ENCODE measurements around the gene YIPF2.
"Not testable (repeated sequence)": the region's sequence is repeated elsewhere in the genome, so short reads cannot be mapped to it uniquely, and the experiment has no call there.

Gene YIPF2

DNA sequence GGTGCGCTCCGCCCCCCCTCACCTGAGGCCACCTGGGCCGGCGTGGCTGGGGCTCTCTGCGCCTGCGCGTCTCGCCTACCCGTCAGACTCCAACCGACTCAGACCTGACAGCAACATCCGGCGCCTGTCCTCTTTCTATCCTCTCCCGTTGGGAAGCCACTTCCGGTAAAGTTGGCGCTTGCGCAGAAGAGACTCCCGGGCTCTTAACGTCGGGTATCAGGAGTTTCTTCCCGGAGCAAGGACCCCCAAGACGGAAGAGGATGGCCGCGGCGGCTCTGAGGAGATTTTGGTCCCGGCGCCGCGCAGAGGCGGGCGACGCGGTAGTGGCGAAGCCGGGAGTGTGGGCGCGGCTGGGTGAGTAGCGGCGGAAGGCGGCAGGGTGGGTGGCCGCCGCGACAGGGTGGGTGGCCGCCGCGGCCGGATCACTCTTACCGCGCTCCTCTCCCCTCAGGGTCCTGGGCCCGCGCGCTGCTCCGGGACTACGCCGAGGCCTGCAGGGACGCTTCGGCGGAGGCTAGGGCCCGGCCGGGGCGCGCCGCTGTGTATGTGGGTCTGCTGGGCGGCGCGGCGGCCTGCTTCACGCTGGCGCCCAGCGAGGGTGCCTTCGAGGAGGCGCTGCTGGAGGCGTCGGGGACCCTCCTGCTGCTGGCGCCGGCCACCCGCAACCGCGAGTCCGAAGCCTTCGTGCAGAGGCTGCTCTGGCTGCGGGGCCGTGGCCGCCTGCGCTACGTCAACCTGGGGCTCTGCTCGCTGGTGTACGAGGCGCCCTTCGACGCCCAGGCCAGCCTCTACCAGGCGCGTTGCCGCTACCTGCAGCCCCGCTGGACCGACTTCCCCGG, at the start of gene YIPF2, which contains the start of gene TIMM29:
Gene YIPF2 (minus strand): TSS at position 77 of the 839 bp plus-strand sequence. CDS start 229 bp downstream, outside the sequence.
Gene TIMM29 (plus strand): TSS at position 249 of the 839 bp plus-strand sequence. CDS start 12 bp downstream, at position 261.
- DNase-seq = peak; percentile 99

- no peak for DNase-seq
These were observed 49.3 kb upstream of the YIPF2 start for GRCh38 chr19:10977742-10978092.

GRCh38 chr19:10976131-10976892, 47.9 kb upstream of the YIPF2 start:
- DNase-seq = no peak

DNA sequence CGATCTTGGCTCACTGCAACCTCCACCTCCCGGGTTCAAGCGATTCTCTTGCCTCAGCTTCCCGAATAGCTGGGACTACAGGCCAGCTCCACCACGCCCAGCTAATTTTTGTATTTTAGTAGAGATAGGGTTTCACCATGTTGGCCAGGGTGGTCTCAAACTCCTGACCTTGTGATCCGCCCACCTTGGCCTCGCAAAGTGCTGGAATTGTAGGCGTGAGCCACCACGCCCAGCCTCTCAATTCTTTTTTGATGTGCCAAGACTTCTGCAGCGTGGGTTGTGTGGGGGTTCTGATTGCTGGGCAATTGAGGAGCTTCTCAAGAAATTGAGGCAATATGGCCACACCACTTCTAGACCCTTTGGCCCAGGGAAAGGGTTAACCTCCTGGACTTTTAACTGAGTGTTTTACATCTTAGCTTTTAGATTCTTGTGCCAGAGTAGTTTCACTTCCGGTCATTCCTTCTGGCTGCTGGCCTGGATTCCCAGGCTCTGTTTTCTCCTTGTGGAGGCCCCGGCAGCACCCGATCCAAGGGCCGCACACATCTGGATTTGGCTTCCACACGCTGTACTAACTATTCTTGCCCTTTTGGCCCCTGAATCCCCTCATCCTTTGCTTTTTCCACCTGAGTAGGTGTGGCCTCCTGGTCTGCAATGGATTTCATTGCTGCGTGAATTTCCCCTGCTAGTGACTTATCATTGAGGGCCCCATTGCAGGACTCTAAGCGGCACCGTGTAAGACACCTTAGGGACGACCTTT, 47.1 kb upstream of the YIPF2 start:
- DNase-seq = no peak

DNA sequence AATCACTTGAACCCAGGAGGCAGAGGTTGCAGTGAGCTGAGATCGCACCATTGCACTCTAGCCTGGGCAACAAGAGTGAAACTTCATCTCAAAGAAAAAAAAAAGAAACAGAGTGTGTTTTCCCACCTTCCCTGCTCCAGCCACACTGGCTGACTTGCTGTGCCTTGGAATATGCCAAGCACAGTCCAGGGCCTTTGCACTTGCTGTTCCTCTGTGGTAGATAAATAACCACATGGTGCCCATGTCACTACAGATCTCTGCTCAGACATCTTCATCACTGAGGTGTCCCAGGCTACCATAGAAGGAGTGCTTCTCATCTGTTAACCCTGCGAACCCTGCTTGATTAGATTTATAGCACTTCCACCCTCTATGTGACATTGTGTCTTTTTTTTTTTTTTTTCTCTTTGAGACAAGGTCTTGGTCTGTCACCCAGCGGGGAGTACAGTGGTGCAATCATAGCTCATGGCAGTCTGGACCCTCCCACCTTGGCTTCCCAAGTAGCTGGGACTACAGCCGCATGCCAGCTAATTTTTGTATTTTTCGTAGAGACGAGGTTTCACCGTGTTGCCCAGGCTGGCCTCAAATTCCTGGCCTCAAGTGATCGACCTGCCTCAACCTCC, 42.8 kb upstream of the YIPF2 start:
- DNase-seq = no peak

GRCh38 chr19:10968527-10969135, 40.2 kb upstream of the YIPF2 start:
- DNase-seq = no peak

- no peak for DNase-seq
These were observed 38.4 kb upstream of the YIPF2 start for GRCh38 chr19:10966809-10967208.

DNA sequence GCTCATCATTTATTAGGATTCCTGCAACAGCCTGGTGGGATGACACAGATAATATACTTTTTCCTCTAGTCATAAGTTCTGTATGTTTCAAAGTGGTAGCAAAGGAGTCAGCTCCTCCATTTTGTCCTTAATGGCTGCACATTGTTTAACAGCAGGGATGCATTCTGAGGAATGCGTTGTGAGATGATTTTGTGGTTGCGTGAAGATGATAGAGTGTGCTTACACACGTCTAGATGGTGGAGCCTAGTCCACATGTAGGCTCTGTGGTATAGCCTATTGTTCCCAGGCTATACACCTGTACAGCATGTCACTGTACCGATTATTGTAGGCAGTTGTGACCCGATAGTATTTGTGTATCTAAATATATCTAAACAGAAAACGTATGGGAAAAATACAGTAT, 37.0 kb upstream of the YIPF2 start:
- no peak for DNase-seq

DNA sequence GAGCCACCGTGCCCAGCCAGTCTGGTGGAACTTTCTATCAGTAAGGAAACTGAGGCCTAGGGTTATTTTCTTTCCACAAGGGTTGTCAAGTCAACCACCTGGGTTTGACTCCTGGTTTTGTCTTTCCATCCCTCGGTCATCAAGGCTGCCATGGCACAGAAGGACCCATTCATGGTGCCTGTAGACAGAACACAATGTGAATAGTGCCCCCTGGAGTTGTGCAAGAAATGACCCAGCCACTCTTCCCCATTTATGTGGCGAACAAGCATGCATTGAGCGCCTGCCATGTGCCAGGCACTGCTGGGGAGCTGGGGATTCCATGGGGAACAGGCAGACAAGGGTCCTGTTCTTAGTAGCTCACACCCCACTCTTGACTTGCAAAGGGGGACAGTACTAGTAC, 36.5 kb upstream of the YIPF2 start:
- no peak for DNase-seq

- DNase-seq = no peak
These were observed 35.4 kb upstream of the YIPF2 start for GRCh38 chr19:10963865-10964264.

DNA sequence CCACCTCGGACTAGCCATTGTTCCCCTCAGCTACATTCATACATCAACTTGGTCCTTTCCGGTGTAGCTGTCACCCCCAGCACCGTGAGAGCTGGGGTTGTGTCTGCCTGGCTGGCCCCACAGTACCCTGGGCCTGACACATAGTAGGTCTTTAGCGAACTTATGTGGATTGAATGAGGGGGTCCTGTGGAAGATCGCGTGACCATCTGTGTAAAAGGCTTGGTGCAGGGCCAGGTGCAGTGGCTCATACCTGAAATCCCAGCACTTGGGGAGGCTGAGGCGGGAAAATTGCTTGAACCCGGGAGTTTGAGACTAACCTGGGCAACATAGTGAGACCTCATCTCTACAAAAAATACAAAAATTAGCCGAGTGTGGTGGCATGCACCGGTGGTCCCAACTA, 34.4 kb upstream of the YIPF2 start:
- no peak for DNase-seq

DNA sequence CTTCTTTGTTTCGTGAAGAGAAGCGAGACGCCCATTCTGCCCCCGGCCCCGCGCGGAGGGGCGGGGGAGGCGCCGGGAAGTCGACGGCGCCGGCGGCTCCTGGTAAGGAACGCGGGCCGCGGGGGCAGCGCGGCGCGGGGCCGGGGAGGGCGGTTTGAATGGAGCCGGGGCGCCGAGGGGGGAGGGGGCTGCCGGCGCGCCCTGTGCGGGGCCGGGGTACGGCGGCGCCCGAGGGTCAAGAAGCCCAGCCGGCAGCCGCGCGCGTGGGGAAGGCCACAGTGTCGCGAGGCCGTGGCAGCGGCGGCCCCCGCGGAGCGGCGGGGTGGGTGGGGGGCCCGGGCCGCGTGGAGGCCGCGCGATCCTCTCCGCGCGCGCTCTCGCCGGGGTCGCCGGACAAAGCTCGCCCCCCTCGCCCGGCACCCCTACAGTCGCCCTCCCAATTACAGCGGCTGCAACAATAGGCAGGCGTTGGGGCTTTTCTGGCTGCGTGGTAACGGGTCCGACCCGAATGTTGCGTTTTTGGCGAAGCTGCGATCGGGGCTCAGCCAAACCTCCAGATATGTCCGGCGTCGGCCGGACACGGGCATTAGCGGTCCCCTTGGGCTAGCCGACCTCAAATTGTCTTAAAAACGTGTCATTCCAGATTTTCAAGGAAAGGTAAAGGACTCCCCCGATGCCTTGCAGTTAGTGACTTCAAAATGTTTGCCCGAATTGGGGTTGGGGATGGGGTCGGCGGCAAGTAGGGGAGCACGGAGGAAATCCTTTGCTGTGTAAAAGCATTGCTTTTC, 32.8 kb upstream of the YIPF2 start:
- peak; percentile 75 for DNase-seq

DNA sequence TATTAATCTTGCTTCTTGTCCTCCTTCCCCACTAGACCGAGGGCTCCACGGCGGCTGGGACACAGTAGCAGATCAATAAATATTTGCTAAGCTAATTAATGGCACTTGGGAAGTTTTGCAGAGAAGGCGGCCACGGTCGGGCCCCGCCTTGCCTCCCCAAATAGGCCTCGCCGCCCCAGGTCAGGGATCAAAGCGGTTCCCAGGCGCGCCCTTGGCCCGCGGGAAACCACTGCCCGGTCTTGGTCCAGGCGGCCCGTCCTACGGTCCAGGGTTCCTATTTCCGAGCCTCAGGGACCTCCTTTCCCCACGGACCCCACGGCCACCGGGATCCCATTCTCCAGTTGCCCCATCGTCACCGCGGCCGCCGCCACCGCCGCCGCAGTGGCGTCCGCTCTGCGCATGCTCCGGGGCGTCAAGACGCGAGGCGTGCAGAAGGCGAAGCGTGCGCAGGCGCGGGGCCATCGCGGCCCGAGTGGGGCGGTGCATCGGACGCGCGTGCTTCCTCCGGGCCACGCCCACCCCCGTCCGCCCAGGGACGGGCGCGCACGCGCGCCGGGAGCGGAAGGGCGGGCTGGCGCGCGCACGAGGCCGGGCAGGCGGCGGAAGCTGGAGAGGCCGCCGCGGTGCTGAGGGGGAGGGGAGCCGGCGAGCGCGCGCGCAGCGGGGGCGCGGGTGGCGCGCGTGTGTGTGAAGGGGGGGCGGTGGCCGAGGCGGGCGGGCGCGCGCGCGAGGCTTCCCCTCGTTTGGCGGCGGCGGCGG, 32.1 kb upstream of the YIPF2 start, which contains the start of gene SMARCA4:
Gene SMARCA4 (plus strand): TSS at position 717 of the 759 bp plus-strand sequence. CDS start 23,122 bp downstream, outside the sequence.
- DNase-seq = peak; percentile 99

DNA sequence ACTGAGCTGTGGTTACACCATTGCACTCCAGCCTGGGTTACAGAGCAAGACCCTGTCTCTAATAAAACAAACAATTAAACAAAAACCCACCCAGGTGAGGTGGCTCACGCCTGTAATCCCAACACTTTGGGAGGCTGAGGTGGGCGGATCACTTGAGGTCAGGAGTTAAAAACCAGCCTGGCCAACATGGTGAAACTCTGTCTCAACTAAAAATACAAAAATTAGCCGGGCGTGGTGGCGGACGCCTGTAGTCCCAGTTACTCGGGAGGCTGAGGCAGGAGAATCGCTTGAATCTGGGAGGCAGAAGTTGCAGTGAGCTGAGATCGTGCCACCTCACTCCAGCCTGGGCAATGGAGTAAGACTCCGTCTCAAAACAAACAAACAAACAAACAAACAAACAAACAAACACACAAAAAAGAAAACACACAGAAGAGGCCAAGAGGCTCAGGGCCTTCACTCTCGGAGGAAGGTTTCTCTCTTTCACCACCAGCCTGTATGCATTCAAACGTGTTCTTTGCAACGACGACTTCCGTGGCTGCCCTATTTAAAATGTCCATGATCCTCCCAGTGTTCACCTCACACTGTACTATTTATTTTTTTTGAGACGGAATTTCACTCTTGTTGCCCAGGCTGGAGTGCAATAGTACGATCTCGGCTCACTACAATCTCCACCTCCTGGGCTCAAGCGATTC, 31.0 kb upstream of the YIPF2 start:
- DNase-seq = not testable (repeated sequence)

DNA sequence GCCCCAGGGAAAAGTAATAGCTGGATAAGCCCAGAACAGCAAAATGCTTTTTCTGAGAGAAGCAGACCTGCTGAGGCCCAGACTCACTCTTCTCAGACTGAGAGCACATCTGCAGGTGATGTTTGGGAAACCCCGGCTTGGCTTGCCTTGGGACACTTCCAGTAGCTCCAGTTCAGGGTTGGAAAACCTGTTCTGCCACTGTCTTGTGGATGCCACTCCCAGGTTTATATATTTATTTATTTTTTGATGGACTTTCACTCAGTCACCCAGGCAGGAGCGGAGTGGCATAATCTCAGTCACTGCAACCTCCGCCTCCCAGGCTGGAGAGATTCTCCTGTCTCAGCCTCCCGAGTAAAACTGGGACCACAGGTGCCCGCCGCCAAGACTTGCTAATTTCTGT, 24.4 kb upstream of the YIPF2 start:
- DNase-seq = no peak

DNA sequence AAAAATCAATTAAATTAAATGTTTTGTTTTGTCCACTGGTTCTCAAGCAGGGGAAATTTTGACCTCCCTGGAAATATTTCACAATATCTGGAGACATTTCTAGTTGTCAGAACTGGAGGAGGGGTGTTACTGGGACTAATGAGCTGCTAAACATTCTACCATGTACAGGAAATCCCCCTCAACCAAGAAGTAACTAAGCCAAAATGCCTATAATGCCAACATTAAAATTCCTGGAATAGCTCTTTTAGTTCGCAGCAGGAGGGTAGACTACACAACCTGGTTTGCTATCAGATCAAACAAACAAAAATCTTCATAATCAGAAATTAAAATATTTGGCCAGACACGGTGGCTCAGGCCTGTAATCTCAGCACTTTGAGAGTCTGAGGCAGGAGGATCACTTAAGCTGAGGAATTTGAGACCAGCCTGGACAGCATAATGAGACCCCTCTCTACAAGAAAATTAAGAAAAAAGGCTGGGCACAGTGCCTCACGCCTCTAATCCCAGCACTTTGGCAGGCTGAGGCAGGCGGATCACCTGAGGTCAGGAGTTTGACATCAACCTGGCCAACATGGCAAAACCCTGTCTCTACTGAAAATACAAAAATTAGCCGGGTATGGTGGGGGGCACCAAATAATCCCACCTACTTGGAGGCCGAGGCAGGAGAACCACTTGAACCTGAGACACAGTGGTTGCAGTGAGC, 18.7 kb upstream of the YIPF2 start:
- peak; percentile 26 for DNase-seq

GRCh38 chr19:10945264-10945663, 16.8 kb upstream of the YIPF2 start:
- no peak for DNase-seq

DNA sequence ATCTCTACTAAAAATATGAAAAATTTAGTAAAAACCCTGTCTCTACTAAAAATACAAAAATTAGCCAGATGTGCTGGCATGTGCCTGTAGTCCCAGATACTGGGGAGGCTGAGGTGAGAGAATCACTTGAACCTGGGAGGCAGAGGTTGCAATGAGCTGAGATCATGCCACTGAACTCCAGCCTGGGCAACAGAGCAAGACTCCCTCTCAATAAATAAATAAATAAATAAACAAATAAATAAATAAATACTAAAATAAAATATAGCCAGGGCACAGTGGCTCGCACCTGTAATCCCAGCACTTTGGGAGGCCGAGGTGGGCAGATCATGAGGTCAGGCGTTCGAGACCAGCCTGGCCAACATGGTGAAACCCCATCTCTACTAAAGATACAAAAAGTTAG, 15.0 kb upstream of the YIPF2 start:
- DNase-seq = not testable (repeated sequence)

DNA sequence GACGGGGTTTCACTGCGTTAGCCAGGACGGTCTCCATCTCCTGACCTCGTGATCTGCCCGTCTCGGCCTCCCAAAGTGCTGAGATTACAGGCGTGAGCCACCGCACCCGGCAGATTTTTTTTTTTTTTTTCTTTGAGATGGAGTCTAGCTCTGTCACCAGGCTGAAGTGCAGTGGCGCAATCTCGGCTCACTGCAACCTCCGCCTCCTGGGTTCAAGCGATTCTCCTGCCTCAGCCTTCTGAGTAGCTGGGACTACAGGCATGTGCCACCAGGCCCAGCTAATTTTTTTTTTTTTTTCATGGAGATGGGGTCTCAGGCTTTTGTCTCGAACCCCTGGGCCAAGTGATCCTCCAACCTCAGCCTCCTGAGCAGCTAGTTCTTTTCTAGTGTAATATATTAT, 13.2 kb upstream of the YIPF2 start:
- DNase-seq = not testable (repeated sequence)

Data from eye (tissue), 1 donor.